H1 (cell line): Measurements from ENCODE around the gene NFKBIZ. TPM values are rescaled to one million over a fixed set of nuclear protein-coding genes. Genes with fewer than 3 reads are reported as not detected.

Experiments used
- CTCF ChIA-PET: fragments of 300-600 bp; sonication (Branson Sonifier 250); formaldehyde crosslinking; loops from one replicate; lab custom pipeline; 2021; ENCODE audit not compliant: partially characterized antibody; lab: Charles Lee
- POLR2A ChIA-PET: fragments of 300-600 bp; sonication (Branson Sonifier 250); formaldehyde crosslinking; loops from one replicate; lab custom pipeline; 2021; ENCODE audit warnings: inconsistent platforms; ENCODE audit not compliant: partially characterized antibody; lab: Charles Lee
- DNase-seq, 2 experiments: peaks; one replicate each; pipeline versions ENCODE4 v3.0.0 to v3.0.0-alpha.2; 2010 to 2022; ENCODE audit warnings: low spot score in 2 of 2, low read depth in 1 of 2, mixed read lengths in 1 of 2
- FAIRE-seq: peaks from 2 replicates; lab custom pipeline; 2011; peaks lifted over from hg19 to GRCh38; lab: Jason Lieb, UNC
- H2AFZ ChIP-seq: 2 replicates; pipeline ENCODE4 v1.8.1; 2012; ENCODE audit warnings: low read length, inconsistent platforms
- H2AK5ac ChIP-seq: 2 replicates; pipeline ENCODE4 v1.6.1; 2013; ENCODE audit warnings: low read depth, low read length
- H2BK120ac ChIP-seq: replicated peaks from 2 replicates; pipeline ENCODE3; 2013; ENCODE audit warnings: low read depth, low read length, inconsistent platforms
- H2BK12ac ChIP-seq: 2 replicates; pipeline ENCODE4 v1.6.1; 2013; ENCODE audit warnings: low read depth, low read length
- H2BK15ac ChIP-seq: 2 replicates; pipeline ENCODE4 v1.6.1; 2013; ENCODE audit warnings: low read length
- H2BK20ac ChIP-seq: 2 replicates; pipeline ENCODE4 v1.6.1; 2013; ENCODE audit warnings: low read length
- H2BK5ac ChIP-seq: 2 replicates; pipeline ENCODE4 v1.6.1; 2013; ENCODE audit warnings: low read depth, low read length
- H3K14ac ChIP-seq: 2 replicates; pipeline ENCODE4 v1.6.1; 2013; ENCODE audit warnings: inconsistent platforms; ENCODE audit not compliant: insufficient read length
- H3K18ac ChIP-seq: 2 replicates; pipeline ENCODE4 v1.6.1; 2013; ENCODE audit warnings: low read length; ENCODE audit errors: extremely low read depth
- H3K23ac ChIP-seq: 2 replicates; pipeline ENCODE4 v1.6.1; 2013; ENCODE audit warnings: inconsistent platforms; ENCODE audit not compliant: insufficient read length
- H3K23me2 ChIP-seq: 2 replicates; pipeline ENCODE4 v1.6.1; 2013; ENCODE audit warnings: low read depth, low read length
- H3K27ac ChIP-seq: 2 replicates; pipeline ENCODE4 v1.6.1; 2011; ENCODE audit warnings: low read depth, low read length, inconsistent platforms
- H3K27me3 ChIP-seq, 4 experiments: replicated peaks in 1 of 4; 1 replicate in 1 of 4; 2 replicates in 3 of 4; pipeline versions ENCODE4 v1.6.1 to v1.8.1; 2011 to 2013; ENCODE audit warnings: low read length in 3 of 4, mild to moderate bottlenecking in 3 of 4, inconsistent platforms in 2 of 4, mixed read lengths in 2 of 4, moderate library complexity in 1 of 4; ENCODE audit not compliant: control insufficient read depth in 3 of 4, insufficient read depth in 3 of 4; ENCODE audit errors: extremely low read depth in 1 of 4
- H3K36me3 ChIP-seq, 4 experiments: 2 replicates each; pipeline versions ENCODE4 v1.6.1 to v1.8.1; 2011 to 2013; ENCODE audit warnings: mild to moderate bottlenecking in 4 of 4, low read length in 3 of 4, moderate library complexity in 2 of 4, control low read depth in 1 of 4, inconsistent platforms in 1 of 4; ENCODE audit not compliant: insufficient read depth in 4 of 4, control insufficient read depth in 2 of 4
- H3K4ac ChIP-seq: replicated peaks from 2 replicates; pipeline ENCODE3; 2013; ENCODE audit warnings: low read length, low read depth, mixed read lengths, inconsistent platforms; ENCODE audit not compliant: insufficient read length
- H3K4me1 ChIP-seq, 4 experiments: replicated peaks in 1 of 4; 1 replicate in 1 of 4; 2 replicates in 3 of 4; pipeline versions ENCODE4 v1.6.1 to v1.8.1; 2011 to 2013; ENCODE audit warnings: low read length in 3 of 4, inconsistent platforms in 2 of 4, mixed read lengths in 1 of 4; ENCODE audit not compliant: insufficient read depth in 4 of 4, control insufficient read depth in 3 of 4
- H3K4me2 ChIP-seq, 2 experiments: 2 replicates each; pipeline versions ENCODE4 v1.6.1 to v1.8.1; 2011 to 2013; ENCODE audit warnings: low read depth in 2 of 2, low read length in 2 of 2, control low read depth in 1 of 2, inconsistent platforms in 1 of 2, mild to moderate bottlenecking in 1 of 2; ENCODE audit not compliant: insufficient read depth in 1 of 2
- H3K4me3 ChIP-seq, 4 experiments: fragments of 200-600, 300-600 bp in 1 of 4; sonication (generic), shearing (Covaris generic), sonication (Bioruptor Twin) in 1 of 4; 2 replicates each; pipeline versions ENCODE4 v1.5.1 to v1.8.1; 2011 to 2016; ENCODE audit warnings: low read length in 4 of 4, low read depth in 3 of 4, control low read depth in 2 of 4, inconsistent platforms in 2 of 4, mild to moderate bottlenecking in 2 of 4, mixed read lengths in 1 of 4, moderate library complexity in 1 of 4; ENCODE audit not compliant: insufficient read depth in 2 of 4; ENCODE audit errors: extremely low read depth in 1 of 4
- H3K56ac ChIP-seq: replicated peaks from 2 replicates; pipeline ENCODE3; 2013; ENCODE audit warnings: low read depth, mild to moderate bottlenecking, mixed read lengths, low read length, inconsistent platforms; ENCODE audit not compliant: insufficient read length
- H3K79me1 ChIP-seq: 2 replicates; pipeline ENCODE4 v1.6.1; 2013; ENCODE audit warnings: low read depth, low read length, control low read depth
- H3K79me2 ChIP-seq, 2 experiments: 2 replicates each; pipeline versions ENCODE4 v1.6.1 to v1.8.1; 2012 to 2013; ENCODE audit warnings: low read length in 2 of 2, mild to moderate bottlenecking in 2 of 2, inconsistent platforms in 1 of 2; ENCODE audit not compliant: insufficient read depth in 2 of 2, control insufficient read depth in 1 of 2
- H3K9ac ChIP-seq, 4 experiments: replicated peaks in 1 of 4; 1 replicate in 1 of 4; 2 replicates in 3 of 4; pipeline versions ENCODE4 v1.6.1 to v1.8.1; 2011 to 2013; ENCODE audit warnings: low read depth in 3 of 4, low read length in 3 of 4, control low read depth in 2 of 4, mild to moderate bottlenecking in 2 of 4, moderate library complexity in 2 of 4, inconsistent platforms in 1 of 4; ENCODE audit errors: extremely low read depth in 1 of 4
- H3K9me3 ChIP-seq, 2 experiments: 2 replicates each; pipeline versions ENCODE4 v1.6.1 to v1.8.1; 2012 to 2013; ENCODE audit warnings: mild to moderate bottlenecking in 2 of 2, moderate library complexity in 2 of 2, control low read depth in 1 of 2, inconsistent platforms in 1 of 2, low read depth in 1 of 2, low read length in 1 of 2, mixed read lengths in 1 of 2; ENCODE audit not compliant: insufficient read depth in 2 of 2
- H4K20me1 ChIP-seq, 2 experiments: replicated peaks in 1 of 2; 2 replicates each; pipeline versions ENCODE3 to v1.8.1; 2011 to 2013; ENCODE audit warnings: inconsistent platforms in 2 of 2, low read length in 2 of 2, mild to moderate bottlenecking in 1 of 2; ENCODE audit not compliant: insufficient read depth in 2 of 2, control insufficient read depth in 1 of 2
- H4K5ac ChIP-seq: 2 replicates; pipeline ENCODE4 v1.6.1; 2013; ENCODE audit warnings: low read length, low read depth, mixed read lengths, inconsistent platforms; ENCODE audit not compliant: insufficient read length
- H4K8ac ChIP-seq: 2 replicates; pipeline ENCODE4 v1.8.0; 2013; ENCODE audit warnings: mild to moderate bottlenecking, moderate library complexity, low read length, inconsistent platforms; ENCODE audit not compliant: insufficient read depth; ENCODE audit errors: extremely low read depth
- H4K91ac ChIP-seq: replicated peaks from 2 replicates; pipeline ENCODE3; 2013; ENCODE audit warnings: low read length, mixed read lengths, inconsistent platforms; ENCODE audit not compliant: insufficient read length
- PHF8 ChIP-seq: fragments of 200-600 bp; sonication (generic); conservative IDR thresholded peaks from 2 replicates; pipeline ENCODE4 v1.7.1; 2012; ENCODE audit warnings: low read depth, mild to moderate bottlenecking, inconsistent platforms, low read length, moderate library complexity
- SAP30 ChIP-seq: fragments of 300-600 bp; sonication (generic); IDR thresholded peaks from 2 replicates; pipeline ENCODE4 v1.7.1; 2012; ENCODE audit warnings: low read length, moderate library complexity, mild to moderate bottlenecking, inconsistent platforms; ENCODE audit not compliant: insufficient read depth, insufficient replicate concordance
- SP1 ChIP-seq: IDR thresholded peaks from 2 replicates; pipeline ENCODE4 v1.6.1; 2011; ENCODE audit warnings: low read depth, low read length
- SUZ12 ChIP-seq: fragments of 200-600 bp; sonication (generic); IDR thresholded peaks from 2 replicates; pipeline ENCODE4 v1.6.1; 2012; ENCODE audit warnings: mild to moderate bottlenecking, inconsistent platforms, low read length, moderate library complexity, mixed read lengths
- WGBS, 2 experiments: shearing (Covaris generic) in 1 of 2; methylation state at CpG; one replicate each; pipeline versions ENCODE4 v1.1.6 to v1.1.7; 2013 to 2015; ENCODE audit warnings: low lambda C conversion rate in 2 of 2, mixed read lengths in 2 of 2, inconsistent platforms in 1 of 2, low coverage in 1 of 2, missing lambda C conversion rate in 1 of 2; ENCODE audit not compliant: insufficient replicate concordance in 2 of 2, insufficient coverage in 1 of 2, insufficient read length in 1 of 2; ENCODE audit errors: extremely low coverage in 1 of 2, missing lambda C conversion rate in 1 of 2; 5-methylcytosine and 5-hydroxymethylcytosine counted together
- polyA plus RNA-seq, 7 experiments: library from polyadenylated mRNA; depleted of rRNA in 3 of 7; stranded (reverse) in 5 of 7; unstranded in 2 of 7; fragments of >200 nt in 5 of 7; fragments of 200-250 nt in 2 of 7; gene quantifications; 1 replicate in 5 of 7; 2 replicates in 1 of 7; 4 replicates in 1 of 7; pipeline versions ENCODE4 v1.2.1 to v1.2.3, GENCODE V29; 2011 to 2013; ENCODE audit warnings: missing spikeins in 2 of 7, mixed read lengths in 2 of 7
- total RNA-seq: library from RNA; stranded (reverse); fragmentation: NEBNext Ultra II Directional; extraction: Animal tissue kit (Norgen Biotek cat#: 25700); gene quantifications from 2 replicates; pipeline ENCODE4 v1.2.1, GENCODE V29; 2021

NFKBIZ gene
- total and polyA plus RNA-seq, 2 of the 8 experiments (the other 6 are each of a cell fraction or from before 2014, with no cell fraction given): 7.2 to 24.5 TPM

GRCh38 chr3:101853982-101854381 lies 4.7 kb downstream of the NFKBIZ start:
- H3K9ac ChIP-seq: no peak overlapping the region
- H3K23ac ChIP-seq: no peak overlapping the region
- H2AFZ ChIP-seq: no peak overlapping the region
- H3K79me1 ChIP-seq: no peaks in the 10 kb centered on the region
- H3K14ac ChIP-seq: no peak overlapping the region
- no peak overlapping the region for H3K4ac ChIP-seq
- peaks cover 32 to 74% (median 58%) of the 10 kb centered on the region in 4 experiments for H3K36me3 ChIP-seq
- no peak overlapping the region for H4K91ac ChIP-seq
- no peak overlapping the region for H3K4me2 ChIP-seq
- H3K27ac ChIP-seq: no peak overlapping the region
- H4K5ac ChIP-seq: no peak overlapping the region
- peaks cover 13 to 38% of the 10 kb centered on the region in 2 experiments; a peak in 3 of 4 replicates for H3K79me2 ChIP-seq
- FAIRE-seq: no peak
- H2BK15ac ChIP-seq: no peak overlapping the region
- no peak overlapping the region for H3K18ac ChIP-seq
- no peak overlapping the region for H4K8ac ChIP-seq
- POLR2A ChIA-PET: no interaction called here
- DNase-seq: no peak
- H3K27me3 ChIP-seq: peaks cover 0 to 1% (median 0%) of the 10 kb centered on the region in 4 experiments; a peak in 1 of 7 replicates
- H2BK5ac ChIP-seq: no peak overlapping the region
- no peak overlapping the region for H2BK20ac ChIP-seq
- WGBS, 2 experiments: 94% methylated on average over 3 of the region's 3 CpGs; no CpG with 5 or more reads in 1 of the 2 experiments
- no peaks in the 10 kb centered on the region for H3K4me1 ChIP-seq
- H2BK12ac ChIP-seq: no peak overlapping the region
- no peaks in the 10 kb centered on the region for H3K9me3 ChIP-seq
- peaks cover 3 to 11% of the 10 kb centered on the region in 2 experiments for H4K20me1 ChIP-seq
- H2BK120ac ChIP-seq: no peak overlapping the region
- no peak overlapping the region for H3K4me3 ChIP-seq
- no peak overlapping the region for H2AK5ac ChIP-seq
- H3K23me2 ChIP-seq: no peaks in the 10 kb centered on the region; the same call in 1 of the 2 replicates
- no peak overlapping the region for H3K56ac ChIP-seq
- CTCF ChIA-PET: interaction anchor here (1.6 to 2.4 kb wide), 3 partner anchors 26 to 46 kb away, joined by 3 to 11 read pairs (median 3); no protein-coding TSS in a partner anchor
- TF ChIP-seq PHF8: no peak
- no peak for TF ChIP-seq SAP30
- no peak for TF ChIP-seq SUZ12
- TF ChIP-seq SP1: no peak
